B cell (primary cell): Measurements from ENCODE around the gene LIMD2. TPM values are rescaled to one million over a fixed set of nuclear protein-coding genes. Genes with fewer than 3 reads are reported as not detected.

Experiments used
- ATAC-seq: fragments of 200-7000 bp; cut with Tn5 transposase; one replicate; pipeline ENCODE4 v1.10.0; 2021; ENCODE audit warnings: low read depth, mild to moderate bottlenecking, moderate number of reproducible peaks, moderate library complexity
- CTCF ChIA-PET: fragments of 350-600 bp; sonication (Branson Sonifier 250); formaldehyde crosslinking; loops from one replicate; lab custom pipeline; 2021; ENCODE audit warnings: antibody characterized with exemption, inconsistent platforms; lab: Charles Lee
- POLR2A ChIA-PET: fragments of 350-600 bp; sonication (Branson Sonifier 250); formaldehyde crosslinking; loops from one replicate; lab custom pipeline; 2021; ENCODE audit warnings: antibody characterized with exemption; lab: Charles Lee
- DNase-seq: peaks from one replicate; pipeline ENCODE4 v3.0.0; 2013
- H2AFZ ChIP-seq: 2 replicates; pipeline ENCODE4 v1.6.1; 2012; ENCODE audit warnings: mild to moderate bottlenecking, low read depth, low read length; ENCODE audit not compliant: insufficient read depth, poor library complexity, severe bottlenecking
- H3K27ac ChIP-seq, 2 donors: 1 replicate in 1 of 2; 2 replicates in 1 of 2; pipeline ENCODE4 v1.5.1; 2012 to 2013; ENCODE audit warnings: low read length in 2 of 2, mild to moderate bottlenecking in 2 of 2, moderate library complexity in 1 of 2
- H3K27me3 ChIP-seq, 4 experiments: fragments of 200-600 bp in 1 of 4; sonication (generic) in 1 of 4; replicated peaks in 1 of 4; 1 replicate in 2 of 4; 2 replicates in 2 of 4; pipeline versions ENCODE4 v1.6.1 to v1.7.0; 2013 to 2016; ENCODE audit warnings: low read length in 3 of 4, mild to moderate bottlenecking in 2 of 4, mixed read lengths in 1 of 4, moderate library complexity in 1 of 4; ENCODE audit not compliant: insufficient read depth in 4 of 4, control insufficient read depth in 3 of 4; ENCODE audit errors: control extremely low read depth in 1 of 4
- H3K36me3 ChIP-seq, 2 experiments: replicated peaks in 1 of 2; 1 replicate in 1 of 2; 2 replicates in 1 of 2; pipeline versions ENCODE4 v1.6.1 to v1.7.1; 2013; ENCODE audit warnings: low read length in 1 of 2; ENCODE audit not compliant: insufficient read depth in 2 of 2, control insufficient read depth in 1 of 2; ENCODE audit errors: control extremely low read depth in 1 of 2, extremely low read depth in 1 of 2
- H3K4me1 ChIP-seq, 2 donors: fragments of 200-600 bp in 1 of 2; sonication (generic) in 1 of 2; 1 replicate in 1 of 2; 2 replicates in 1 of 2; pipeline versions ENCODE4 v1.5.1 to v1.6.1; 2013 to 2017; ENCODE audit warnings: low read length in 2 of 2; ENCODE audit not compliant: control insufficient read depth in 2 of 2, insufficient read depth in 2 of 2
- H3K4me2 ChIP-seq: replicated peaks from 2 replicates; pipeline ENCODE3; 2012; ENCODE audit warnings: mild to moderate bottlenecking, low read depth, low read length; ENCODE audit not compliant: poor library complexity, severe bottlenecking
- H3K4me3 ChIP-seq, 5 experiments: fragments of 200-600 bp in 1 of 5; sonication (generic) in 1 of 5; 1 replicate in 3 of 5; 2 replicates in 2 of 5; pipeline versions ENCODE4 v1.5.1 to v1.7.0; 2011 to 2016; ENCODE audit warnings: low read length in 4 of 5, mild to moderate bottlenecking in 4 of 5, low read depth in 2 of 5, control low read depth in 1 of 5, moderate library complexity in 1 of 5; ENCODE audit not compliant: insufficient read depth in 1 of 5; ENCODE audit errors: control extremely low read depth in 1 of 5, extremely low read depth in 1 of 5
- H3K79me2 ChIP-seq: fragments of 200-600 bp; sonication (generic); one replicate; pipeline ENCODE4 v1.6.0; 2016; ENCODE audit warnings: low read length; ENCODE audit not compliant: control insufficient read depth, insufficient read depth
- H3K9ac ChIP-seq: fragments of 200-600 bp; sonication (generic); 2 replicates; pipeline ENCODE4 v1.6.1; 2017; ENCODE audit warnings: mild to moderate bottlenecking, low read length, moderate library complexity
- H3K9me3 ChIP-seq, 3 donors: one replicate each; pipeline versions ENCODE4 v1.6.1 to v1.7.1; 2013; ENCODE audit warnings: low read length in 2 of 3; ENCODE audit not compliant: control insufficient read depth in 2 of 3, insufficient read depth in 1 of 3; ENCODE audit errors: control extremely low read depth in 1 of 3
- H4K20me1 ChIP-seq: 2 replicates; pipeline ENCODE4 v1.6.0; 2012; ENCODE audit warnings: mild to moderate bottlenecking, low read length; ENCODE audit not compliant: insufficient read depth, control insufficient read depth, poor library complexity, severe bottlenecking
- H3K27ac Mint-ChIP-seq: one replicate; pipeline ENCODE4 v1.8.0; 2021; ENCODE audit warnings: mixed read lengths
- H3K27me3 Mint-ChIP-seq: one replicate; pipeline ENCODE4 v1.8.0; 2021; ENCODE audit warnings: mixed read lengths
- H3K4me1 Mint-ChIP-seq: one replicate; pipeline ENCODE4 v1.8.0; 2021; ENCODE audit warnings: mixed read lengths
- H3K4me3 Mint-ChIP-seq: one replicate; pipeline ENCODE4 v1.8.0; 2021; ENCODE audit warnings: mixed read lengths
- H3K9me3 Mint-ChIP-seq: one replicate; pipeline ENCODE4 v1.8.0; 2022; ENCODE audit warnings: mixed read lengths; ENCODE audit not compliant: insufficient read depth
- EZH2 ChIP-seq: IDR thresholded peaks from 2 replicates; pipeline ENCODE4 v1.6.1; 2012; ENCODE audit warnings: borderline replicate concordance, low read depth, mild to moderate bottlenecking, moderate library complexity, low read length; ENCODE audit not compliant: insufficient read depth, poor library complexity, severe bottlenecking
- WGBS: methylation state at CpG from one replicate; pipeline ENCODE4 v1.1.5; 2013; ENCODE audit warnings: missing lambda C conversion rate; ENCODE audit not compliant: insufficient coverage; 5-methylcytosine and 5-hydroxymethylcytosine counted together
- intact Hi-C: fragments of 100-400 bp; cut with micrococcal nuclease; formaldehyde crosslinking; loops from one replicate; pipeline ENCODE4 v1.10.0; 2022
- polyA minus RNA-seq: library from RNA; depleted of rRNA, polyadenylated mRNA; stranded (reverse); fragments of >200 nt; gene quantifications from 2 replicates; pipeline ENCODE4 v1.2.3, GENCODE V29; 2012
- polyA plus RNA-seq: library from polyadenylated mRNA; depleted of rRNA; stranded (reverse); fragments of >200 nt; gene quantifications from 2 replicates; pipeline ENCODE4 v1.2.3, GENCODE V29; 2012
- total RNA-seq, 2 donors: library from RNA; stranded (reverse); fragments of 120-200 nt in 1 of 2; gene quantifications; 1 replicate in 1 of 2; 2 replicates in 1 of 2; pipeline versions ENCODE4 v1.2.3 to v1.2.4, GENCODE V29; 2013 to 2022
- TF ChIP-seq, protein P1 (sequence below): fragments of 200-600 bp; IDR thresholded peaks from one replicate; pipeline ENCODE4 v1.8.0; 2022; ENCODE audit warnings: antibody characterized with exemption, mild to moderate bottlenecking

LIMD2 gene
- 575 and 587 TPM in 2 replicates for total RNA-seq
- total RNA-seq (2013), result 503 TPM
- polyA plus RNA-seq, result 1,105 and 1,396 TPM in 2 replicates
- 535 and 676 TPM in 2 replicates for polyA minus RNA-seq

DNA sequence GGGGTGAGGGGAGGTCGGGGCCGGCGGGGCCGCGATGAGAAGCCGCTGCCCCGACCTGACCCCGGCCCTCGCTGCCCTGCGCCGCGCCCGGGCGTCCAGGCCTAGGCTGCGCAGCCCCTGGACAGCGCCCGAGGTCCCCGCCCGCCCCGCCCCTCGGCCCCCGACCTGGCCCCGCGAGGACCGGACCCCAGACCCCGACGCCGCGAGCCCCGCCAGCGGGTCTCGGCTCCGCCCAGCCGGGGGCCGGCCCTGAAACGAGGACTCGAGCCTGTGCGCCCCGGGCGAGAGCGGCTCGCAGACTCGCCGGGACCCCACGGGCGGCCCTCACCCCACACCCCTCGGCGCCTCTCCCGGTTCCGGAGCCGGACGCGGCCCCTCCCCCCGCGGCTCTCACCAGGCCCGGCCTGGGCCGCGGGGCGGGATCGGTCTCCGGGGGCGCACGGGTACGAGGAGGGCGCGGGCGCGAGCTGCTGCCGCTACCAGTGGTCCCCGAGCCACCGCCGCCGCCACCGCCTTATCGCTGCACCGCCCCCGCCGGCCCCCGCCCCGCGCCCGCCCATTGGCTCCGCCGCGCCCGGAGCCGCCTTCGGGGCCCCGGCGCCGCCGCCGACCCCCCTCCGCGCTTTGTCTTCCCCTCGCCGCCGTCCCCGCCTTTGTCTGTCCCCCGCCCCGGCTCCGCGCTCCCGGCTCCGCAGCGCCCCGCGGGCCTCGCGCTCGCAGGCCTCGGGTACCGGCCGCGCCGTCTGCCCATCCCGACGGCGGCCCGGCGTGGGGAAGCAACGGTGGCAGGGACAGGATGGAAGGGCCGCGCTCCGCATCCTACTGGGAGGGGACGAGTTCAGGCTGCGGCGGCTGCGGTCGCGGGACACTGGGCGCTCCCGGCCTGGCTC is at the start of gene LIMD2:
TSS of gene LIMD2 (minus strand) at position 488 of the 890 bp plus-strand sequence. CDS start 827 bp downstream, outside the sequence.
- Mint-ChIP-seq H3K4me3 (peak within 1 kb of the TSS; percentile 94), H3K9me3 (no peaks in the 10 kb centered on the region), H3K27ac (peak within 1 kb of the TSS; percentile 99), H3K27me3 (no peaks in the 10 kb centered on the region), H3K4me1 (peaks cover 66% of the 10 kb centered on the region)
- Histone ChIP-seq H4K20me1 (peaks cover 59% of the 10 kb centered on the region), H3K4me1 (peaks cover 61 to 67% of the 10 kb centered on the region in 2 donors), H3K27me3 (no peaks in the 10 kb centered on the region), H3K79me2 (peaks cover 67% of the 10 kb centered on the region), H2AFZ (peak within 1 kb of the TSS; percentile 69), H3K9me3 (peaks cover 0 to 6% (median 0%) of the 10 kb centered on the region in 3 donors), H3K27ac (peak within 1 kb of the TSS; percentile 82 to 95), H3K4me2 (peak within 1 kb of the TSS; percentile 99), H3K9ac (peak within 1 kb of the TSS; percentile 93), H3K4me3 (peak within 1 kb of the TSS; percentile 70 to 100 (median 96)), H3K36me3 (peaks cover 0 to 48% of the 10 kb centered on the region in 2 experiments)
- WGBS, result under 1% methylated on average over 133 of the region's 133 CpGs
- peak; percentile 28 for ATAC-seq
- no peak for TF ChIP-seq EZH2
- TF ChIP-seq, protein P1, sequence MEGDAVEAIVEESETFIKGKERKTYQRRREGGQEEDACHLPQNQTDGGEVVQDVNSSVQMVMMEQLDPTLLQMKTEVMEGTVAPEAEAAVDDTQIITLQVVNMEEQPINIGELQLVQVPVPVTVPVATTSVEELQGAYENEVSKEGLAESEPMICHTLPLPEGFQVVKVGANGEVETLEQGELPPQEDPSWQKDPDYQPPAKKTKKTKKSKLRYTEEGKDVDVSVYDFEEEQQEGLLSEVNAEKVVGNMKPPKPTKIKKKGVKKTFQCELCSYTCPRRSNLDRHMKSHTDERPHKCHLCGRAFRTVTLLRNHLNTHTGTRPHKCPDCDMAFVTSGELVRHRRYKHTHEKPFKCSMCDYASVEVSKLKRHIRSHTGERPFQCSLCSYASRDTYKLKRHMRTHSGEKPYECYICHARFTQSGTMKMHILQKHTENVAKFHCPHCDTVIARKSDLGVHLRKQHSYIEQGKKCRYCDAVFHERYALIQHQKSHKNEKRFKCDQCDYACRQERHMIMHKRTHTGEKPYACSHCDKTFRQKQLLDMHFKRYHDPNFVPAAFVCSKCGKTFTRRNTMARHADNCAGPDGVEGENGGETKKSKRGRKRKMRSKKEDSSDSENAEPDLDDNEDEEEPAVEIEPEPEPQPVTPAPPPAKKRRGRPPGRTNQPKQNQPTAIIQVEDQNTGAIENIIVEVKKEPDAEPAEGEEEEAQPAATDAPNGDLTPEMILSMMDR, result no peak
- intact Hi-C loops, result loop anchor here (1.0 to 5.0 kb wide), 7 partner anchors 42 to 807 kb away; partner anchors contain the start of genes CCDC47, CEP95, CYB561 and DDX5
- CTCF ChIA-PET, result interaction anchor here (1.7 to 4.0 kb wide), 3 partner anchors 10 to 42 kb away, joined by 3 to 26 read pairs (median 20); partner anchors contain the start of gene STRADA
- POLR2A ChIA-PET, result interaction anchor here (1.0 to 10.6 kb wide), 6 partner anchors 11 to 143 kb away, joined by 6 to 113 read pairs (median 33); partner anchors contain the start of genes CCDC47, DDX42, FTSJ3 and MAP3K3
- peak; percentile 90 for DNase-seq
